Measurements from ENCODE around the gene FEM1B. TPM values are rescaled to one million over a fixed set of nuclear protein-coding genes. Genes with fewer than 3 reads are reported as not detected.

Gene FEM1B
- total and polyA plus RNA-seq, 2 of the 8 experiments (the other 6 are each of a cell fraction or from before 2014, with no cell fraction given) = 36.1 to 83.8 TPM

- no peak for TF ChIP-seq YY1 (IDR thresholded peaks at IDR 0.05; ENCODE audit: low read depth, low read length)
These were observed 28.4 kb upstream of the FEM1B start (continued) for GRCh38 chr15:68249058-68249713.

Measured in H1 (cell line).